ENCODE measurements around the gene HOXA7.

The HOXA7 gene

GRCh38 chr7:27138472-27138871 is 18.0 kb downstream of the HOXA7 start:
- TF ChIP-seq CTCF (IDR thresholded peaks at IDR 0.05; ENCODE audit: insufficient read depth, low read depth, low read length, missing control alignments), result no peak
- no peak overlapping the region for H3K4me3 ChIP-seq (ENCODE audit: low read length)
- DNase-seq (ENCODE audit: low read depth), result no peak

DNA sequence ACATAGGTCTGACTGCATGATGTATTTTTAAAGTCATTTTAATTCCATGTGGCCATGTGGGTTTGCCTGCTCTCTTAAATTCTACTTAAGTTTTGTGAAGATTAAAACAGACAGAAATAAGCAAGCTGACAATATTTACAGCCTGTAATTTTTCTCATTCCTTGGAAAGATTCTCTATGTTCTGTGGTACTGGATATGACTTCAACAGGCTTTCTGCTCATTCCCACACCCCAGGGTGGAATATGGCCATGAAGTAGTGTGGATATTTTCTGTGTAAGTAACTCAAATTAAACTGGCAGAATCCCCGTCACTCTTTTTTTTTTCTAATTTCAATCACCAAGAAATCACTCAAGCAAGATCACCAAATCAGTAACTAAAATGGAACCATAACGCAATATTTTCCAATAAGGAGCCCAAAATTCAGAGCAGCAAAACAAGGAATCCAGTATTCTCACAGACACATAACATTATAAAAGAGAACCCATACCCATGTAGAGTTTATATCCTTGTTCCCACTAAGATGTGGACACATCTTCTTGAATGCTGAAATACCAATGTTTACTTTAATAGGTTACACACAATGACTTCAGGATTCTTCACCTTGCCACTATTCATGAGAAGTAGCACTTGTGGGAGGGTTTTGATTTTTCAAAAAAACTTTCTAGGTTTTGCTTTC is 18.7 kb downstream of the HOXA7 start:
- DNase-seq (ENCODE audit: low read depth), result no peak
- H3K4me3 ChIP-seq (ENCODE audit: low read length), result no peak overlapping the region
- TF ChIP-seq CTCF (IDR thresholded peaks at IDR 0.05; ENCODE audit: insufficient read depth, low read depth, low read length, missing control alignments), result no peak

DNA sequence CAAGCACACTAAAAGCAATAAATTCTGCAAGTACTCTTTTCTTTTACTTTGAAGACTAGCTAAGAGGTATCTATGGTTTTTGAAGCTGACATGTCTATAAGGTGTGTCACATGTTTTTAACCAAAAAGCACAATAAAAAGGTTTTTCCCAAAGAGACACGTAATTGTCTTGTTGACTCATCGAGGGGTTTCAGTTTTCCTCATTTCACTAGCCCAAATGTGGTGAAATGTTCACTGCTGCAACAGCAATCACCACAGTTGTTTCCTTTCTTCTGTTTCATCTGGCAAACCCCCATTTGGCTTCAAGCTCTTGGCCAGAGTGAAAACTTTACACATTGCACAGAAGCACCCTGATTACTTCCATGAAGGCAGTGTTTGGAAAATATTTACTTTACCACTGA is 22.1 kb downstream of the HOXA7 start:
- no peak overlapping the region for H3K4me3 ChIP-seq (ENCODE audit: low read length)
- peak; percentile 44 for DNase-seq (ENCODE audit: low read depth)
- no peak for TF ChIP-seq CTCF (IDR thresholded peaks at IDR 0.05; ENCODE audit: insufficient read depth, low read depth, low read length, missing control alignments)

DNA sequence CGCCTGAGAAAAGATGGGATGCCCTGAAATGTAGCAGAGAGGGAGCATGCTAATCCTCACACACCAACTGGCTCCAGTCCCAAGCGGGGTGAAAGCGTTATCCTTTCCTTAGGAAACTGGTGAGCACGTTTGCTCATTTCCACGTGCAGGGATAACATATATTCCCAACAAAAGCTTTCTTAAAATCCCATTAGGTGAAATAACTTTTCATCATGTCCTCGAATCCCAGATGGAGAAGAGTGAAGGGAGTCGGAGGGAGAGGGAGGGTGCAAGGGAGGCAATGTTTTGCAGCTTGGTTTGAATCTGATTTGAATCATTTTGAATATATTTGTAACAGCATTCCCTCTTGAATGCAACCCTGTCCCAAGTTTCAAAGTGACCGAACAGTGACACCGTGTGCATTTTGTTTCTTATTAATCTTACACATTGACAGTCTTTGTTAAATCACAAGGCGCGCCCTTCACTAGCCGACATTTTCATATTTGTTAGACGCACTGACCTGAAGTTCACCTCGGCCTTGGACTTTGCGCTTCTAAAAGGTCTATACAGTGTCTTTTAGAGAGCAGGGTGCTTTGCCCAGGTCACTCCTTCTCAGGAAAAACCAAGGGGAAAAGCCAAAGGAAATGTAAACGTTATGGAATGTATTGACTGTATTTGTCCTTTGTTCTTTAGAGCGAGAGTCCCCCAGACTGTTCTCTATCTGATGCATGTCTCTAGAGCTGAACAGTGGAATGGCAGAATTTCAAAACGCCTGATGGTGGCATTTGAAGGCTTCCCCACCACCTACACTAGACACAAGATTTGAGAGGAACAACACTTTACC is 22.9 kb downstream of the HOXA7 start:
- no peak for DNase-seq (ENCODE audit: low read depth)
- TF ChIP-seq CTCF (IDR thresholded peaks at IDR 0.05; ENCODE audit: insufficient read depth, low read depth, low read length, missing control alignments), result no peak
- H3K4me3 ChIP-seq (ENCODE audit: low read length), result no peak overlapping the region

GRCh38 chr7:27132978-27133377 is 23.5 kb downstream of the HOXA7 start:
- H3K4me3 ChIP-seq (ENCODE audit: low read length), result no peak overlapping the region
- TF ChIP-seq CTCF (IDR thresholded peaks at IDR 0.05; ENCODE audit: insufficient read depth, low read depth, low read length, missing control alignments), result no peak
- no peak for DNase-seq (ENCODE audit: low read depth)

- H3K4me3 ChIP-seq (ENCODE audit: low read length), result no peak overlapping the region
- no peak for DNase-seq (ENCODE audit: low read depth)
- TF ChIP-seq CTCF (IDR thresholded peaks at IDR 0.05; ENCODE audit: insufficient read depth, low read depth, low read length, missing control alignments), result no peak
Observed at GRCh38 chr7:27132214-27132613, 24.3 kb downstream of the HOXA7 start.

Measured in epithelial cell of esophagus (primary cell).